GM21825 (cell line): ENCODE data around the gene AHCY.
"Not testable (repeated sequence)": the region's sequence is repeated elsewhere in the genome, so short reads cannot be mapped to it uniquely, and the experiment has no call there.

Source experiments
- ATAC-seq: cut with Tn5 transposase; IDR thresholded peaks from one replicate; pipeline ENCODE4 v1.9.1; 2021; ENCODE audit warnings: mild to moderate bottlenecking, moderate library complexity; ENCODE audit not compliant: unreplicated experiment

AHCY gene

GRCh38 chr20:34262488-34263288 lies 40.5 kb downstream of the AHCY start:
- ATAC-seq, result no peak

- no peak for ATAC-seq
Observed at GRCh38 chr20:34260208-34260942, 42.8 kb downstream of the AHCY start.

- no peak for ATAC-seq
Observed at GRCh38 chr20:34256629-34257124, 46.5 kb downstream of the AHCY start.

- ATAC-seq, result no peak
Observed at GRCh38 chr20:34254979-34255378, 48.2 kb downstream of the AHCY start.

- not testable (repeated sequence) for ATAC-seq
Observed at GRCh38 chr20:34252431-34253086, 50.6 kb downstream of the AHCY start.

GRCh38 chr20:34251619-34252018 lies 51.5 kb downstream of the AHCY start:
- no peak for ATAC-seq

- ATAC-seq, result no peak
Observed at GRCh38 chr20:34250005-34250404, 53.1 kb downstream of the AHCY start.

- ATAC-seq, result peak; percentile 77
Observed at GRCh38 chr20:34249291-34249690, 53.9 kb downstream of the AHCY start.

- ATAC-seq, result no peak
Observed at GRCh38 chr20:34246126-34246626, 57.0 kb downstream of the AHCY start.

- ATAC-seq, result no peak
Observed at GRCh38 chr20:34243377-34243776, 59.8 kb downstream of the AHCY start.

GRCh38 chr20:34242879-34243278 lies 60.3 kb downstream of the AHCY start:
- no peak for ATAC-seq

GRCh38 chr20:34242015-34242414 lies 61.1 kb downstream of the AHCY start:
- ATAC-seq, result not testable (repeated sequence)

GRCh38 chr20:34240693-34241615 lies 62.2 kb downstream of the AHCY start, which contains the start of gene ASIP:
Gene ASIP, plus strand, starts transcription at chr20:34241423. Its CDS starts 18,952 bp downstream, at chr20:34260375.
- ATAC-seq, result no peak

- ATAC-seq, result no peak
Observed at GRCh38 chr20:34240121-34240520, 63.0 kb downstream of the AHCY start.

GRCh38 chr20:34237942-34238341 lies 65.2 kb downstream of the AHCY start:
- ATAC-seq, result no peak

GRCh38 chr20:34235875-34236274 lies 67.3 kb downstream of the AHCY start:
- no peak for ATAC-seq

GRCh38 chr20:34233687-34234086 lies 69.5 kb downstream of the AHCY start:
- ATAC-seq, result no peak

GRCh38 chr20:34232494-34233087 lies 70.6 kb downstream of the AHCY start:
- no peak for ATAC-seq

GRCh38 chr20:34231634-34232033 lies 71.5 kb downstream of the AHCY start:
- no peak for ATAC-seq
